GM19238 (cell line): Measurements from ENCODE around the gene NAA15.
"Not testable (repeated sequence)": the region's sequence is repeated elsewhere in the genome, so short reads cannot be mapped to it uniquely, and the experiment has no call there.

Experiments
- DNase-seq: peaks from one replicate; pipeline ENCODE4 v3.0.0; 2011; ENCODE audit warnings: low spot score; ENCODE audit not compliant: insufficient read length

The NAA15 gene

DNA sequence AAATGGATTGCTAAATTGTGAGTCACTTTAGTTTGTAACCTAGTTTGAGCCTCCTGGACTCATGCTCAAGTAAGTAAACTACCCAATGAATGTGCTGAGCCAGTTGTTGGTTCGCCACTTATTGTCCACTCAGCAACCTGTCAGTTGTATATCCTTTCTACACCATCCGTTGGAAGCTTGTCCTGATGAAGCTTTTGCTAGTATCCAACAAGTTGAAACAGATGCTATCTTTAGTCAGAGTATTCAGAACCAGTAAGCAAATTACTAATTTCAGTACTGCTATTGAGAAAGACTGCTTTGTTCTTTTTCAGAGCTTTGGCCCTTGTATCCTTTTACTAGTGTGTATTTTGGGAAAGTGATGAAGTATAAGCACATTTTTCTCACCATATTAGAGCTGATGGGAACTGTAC is 4.3 kb upstream of the NAA15 start:
- DNase-seq, result no peak

DNA sequence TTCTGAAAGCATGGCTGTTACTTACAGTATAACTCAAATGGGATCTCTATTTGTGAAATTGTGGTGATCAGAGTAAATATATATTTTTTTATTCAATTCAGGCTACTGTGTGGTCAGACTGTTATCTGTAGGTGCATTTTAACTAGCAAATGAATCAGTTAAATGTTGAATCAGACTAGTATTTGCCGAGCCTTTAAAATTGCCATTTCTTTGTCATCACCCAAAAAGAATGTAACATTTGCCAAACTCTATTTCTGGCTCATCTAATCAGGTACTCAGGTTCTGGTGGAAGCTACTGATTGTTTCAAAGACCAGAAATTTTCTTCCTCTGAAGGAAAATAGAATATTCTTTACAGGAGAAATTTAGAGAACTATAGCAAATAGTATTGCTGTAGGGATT is 1.8 kb upstream of the NAA15 start:
- no peak for DNase-seq

DNA sequence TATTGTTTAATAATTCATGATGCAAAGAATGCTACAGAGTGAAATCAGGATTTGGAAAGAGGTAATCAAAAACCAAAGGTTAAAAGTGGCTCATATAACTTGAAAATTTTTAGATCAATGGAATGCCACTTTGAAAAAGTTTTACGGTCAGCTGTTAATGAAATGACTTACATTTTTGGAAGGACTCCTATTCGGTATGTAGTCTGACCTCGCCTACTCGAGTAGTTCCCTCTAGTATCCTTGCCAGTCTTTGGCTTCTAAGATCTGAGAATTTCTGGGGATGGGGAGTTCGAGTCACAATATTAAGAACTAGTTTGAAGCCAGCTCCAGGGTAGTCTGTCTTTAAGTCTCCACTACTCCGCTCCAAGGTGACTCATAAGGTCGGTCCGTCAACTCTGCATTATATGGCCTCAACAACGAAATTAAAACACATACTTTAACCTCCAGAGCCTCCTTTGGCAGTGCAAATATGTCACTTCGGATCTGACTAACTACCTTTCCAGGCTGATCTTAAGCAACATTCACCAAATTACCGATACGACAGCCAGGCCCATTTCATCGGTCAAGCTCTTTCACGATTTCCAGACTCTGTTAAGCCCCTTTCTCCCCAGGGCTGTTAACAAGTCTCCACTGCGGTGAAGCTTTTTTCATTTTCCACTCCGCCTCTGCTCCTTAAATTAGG is 733 bp upstream of the NAA15 start:
- DNase-seq, result no peak

DNA sequence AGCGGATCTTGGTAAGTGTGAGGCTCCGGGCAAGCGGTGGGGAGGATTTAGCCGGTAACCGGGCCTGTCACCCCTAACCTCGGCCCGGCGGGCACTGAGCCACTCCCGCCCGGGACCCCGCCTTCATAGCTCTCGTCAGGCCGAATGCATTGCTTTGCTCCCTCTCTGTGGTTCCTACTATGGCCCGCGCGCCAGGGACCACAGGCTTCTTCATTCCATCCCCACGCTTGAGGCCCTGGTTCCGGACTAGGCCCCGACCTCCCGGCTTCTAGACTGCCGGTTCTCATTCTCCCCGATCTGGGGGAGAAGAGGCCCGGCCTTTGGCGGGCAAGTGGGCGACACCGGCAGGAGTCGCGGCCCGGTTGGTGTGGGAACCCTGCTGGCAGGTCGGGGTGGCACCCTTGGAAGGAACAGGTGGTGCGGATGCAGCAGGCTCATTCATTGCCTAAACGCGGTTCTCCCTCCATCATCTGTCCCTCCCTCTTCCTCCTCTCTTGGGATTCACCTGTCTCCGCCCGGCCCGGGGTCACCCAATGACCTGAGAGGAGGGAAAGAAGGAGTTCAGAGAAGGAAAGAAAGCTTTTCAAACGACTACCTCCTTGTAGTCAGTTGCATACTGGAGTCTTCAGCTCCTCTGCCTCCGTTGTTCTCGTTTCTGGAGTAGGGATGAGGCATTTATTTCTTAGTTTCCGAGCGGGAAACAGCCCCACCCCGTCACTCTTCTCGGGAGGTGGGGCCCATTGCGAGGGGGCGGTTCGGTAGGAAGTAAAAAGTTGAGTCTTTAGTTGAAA is 711 bp downstream of the NAA15 start, which contains the start of gene NDUFC1:
TSS of gene NDUFC1 (minus strand) at position 657 of the 791 bp plus-strand sequence. CDS start 6,679 bp downstream, outside the sequence.
- DNase-seq, result no peak

DNA sequence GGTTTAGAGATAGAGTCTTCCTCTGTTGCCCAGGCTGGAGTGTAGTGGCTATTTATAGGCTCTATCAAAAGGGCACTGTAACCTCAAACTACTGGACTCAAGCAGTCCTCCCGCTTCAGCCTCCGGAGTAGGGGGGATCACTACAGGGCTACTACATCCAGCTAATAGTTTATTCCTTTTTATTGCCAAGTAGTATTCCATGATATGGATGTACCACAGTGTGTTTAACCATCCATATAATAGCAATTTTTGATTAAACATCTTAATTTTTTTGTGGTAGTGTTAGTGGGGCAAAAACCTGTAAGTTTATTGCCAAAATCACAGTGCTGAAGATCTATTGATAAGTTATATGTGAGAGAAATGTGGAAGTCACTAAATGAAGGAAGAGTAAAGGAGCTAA is 3.6 kb downstream of the NAA15 start:
- no peak for DNase-seq

DNA sequence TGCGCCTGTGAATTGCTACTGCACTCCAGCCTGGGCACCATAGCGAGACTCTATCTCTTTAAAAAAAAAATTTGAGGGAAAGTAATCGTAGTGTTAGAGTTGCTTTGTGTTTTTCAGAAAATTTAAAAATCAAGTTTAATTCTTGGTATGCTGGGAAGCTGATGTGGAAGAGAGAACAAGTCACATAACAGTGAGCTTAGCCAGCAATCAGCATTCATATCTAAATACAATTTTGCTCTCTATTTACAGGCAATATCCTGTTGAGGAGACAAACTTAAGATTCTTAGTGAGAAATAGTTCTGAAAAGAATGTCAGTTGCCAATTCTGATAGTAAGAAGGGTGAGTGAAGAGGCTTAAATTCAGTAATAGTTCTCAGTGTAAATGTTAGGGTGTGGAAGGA is 10.6 kb downstream of the NAA15 start:
- no peak for DNase-seq

DNA sequence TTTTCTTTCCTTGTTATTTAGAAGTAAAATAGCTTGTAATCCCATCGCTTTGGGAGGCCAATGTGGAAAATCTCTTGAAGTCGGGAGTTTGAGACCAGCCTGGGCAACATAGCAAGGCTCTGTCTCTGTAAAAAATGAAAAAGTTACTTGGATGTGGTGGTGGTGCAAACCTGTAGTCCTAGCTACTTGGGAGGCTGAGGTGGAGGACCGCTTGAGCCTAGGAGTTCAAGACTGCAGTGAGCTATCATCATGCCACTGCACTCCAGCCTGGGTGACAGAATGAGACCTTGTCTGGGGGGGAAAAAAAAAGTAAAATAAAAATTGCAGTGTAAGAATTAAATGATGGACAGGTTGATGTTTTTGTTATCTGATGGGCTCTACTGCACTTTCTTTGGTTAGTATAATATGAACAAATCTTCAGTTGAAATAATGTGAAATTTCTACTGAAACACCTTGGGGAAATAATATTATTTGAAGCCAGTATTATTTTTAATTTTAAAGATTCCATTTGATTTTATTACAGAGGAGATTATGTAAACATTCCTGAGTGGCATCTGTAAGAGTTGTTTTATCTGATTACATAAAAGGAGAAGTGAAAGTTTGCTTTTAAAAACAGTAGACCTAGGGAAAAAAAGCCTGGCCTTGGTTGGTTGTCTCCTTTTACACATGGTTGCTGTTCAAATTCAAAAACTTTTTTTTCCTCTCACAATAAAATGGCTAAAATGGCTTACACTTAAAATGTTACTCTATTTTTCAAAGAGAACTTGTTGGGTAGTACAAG is 11.4 kb downstream of the NAA15 start:
- DNase-seq, result no peak

DNA sequence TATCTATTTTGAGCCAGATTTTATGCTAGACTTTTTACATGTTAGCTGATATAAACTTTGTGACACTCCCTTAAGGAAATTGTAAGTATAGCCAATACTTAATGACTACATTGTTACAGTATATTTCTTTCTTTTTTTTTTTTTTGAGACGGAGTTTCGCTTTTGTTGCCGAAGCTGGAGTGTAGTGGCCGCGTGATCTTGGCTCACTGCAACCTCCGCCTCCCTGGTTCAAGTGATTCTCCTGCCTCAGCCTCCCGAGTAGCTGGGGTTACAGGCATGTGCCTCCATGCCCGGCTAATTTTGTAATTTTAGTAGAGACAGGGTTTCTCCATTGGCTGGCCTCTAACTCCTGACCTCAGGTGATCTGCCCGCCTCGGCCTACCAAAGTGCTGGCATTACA is 12.1 kb downstream of the NAA15 start:
- DNase-seq, result not testable (repeated sequence)

DNA sequence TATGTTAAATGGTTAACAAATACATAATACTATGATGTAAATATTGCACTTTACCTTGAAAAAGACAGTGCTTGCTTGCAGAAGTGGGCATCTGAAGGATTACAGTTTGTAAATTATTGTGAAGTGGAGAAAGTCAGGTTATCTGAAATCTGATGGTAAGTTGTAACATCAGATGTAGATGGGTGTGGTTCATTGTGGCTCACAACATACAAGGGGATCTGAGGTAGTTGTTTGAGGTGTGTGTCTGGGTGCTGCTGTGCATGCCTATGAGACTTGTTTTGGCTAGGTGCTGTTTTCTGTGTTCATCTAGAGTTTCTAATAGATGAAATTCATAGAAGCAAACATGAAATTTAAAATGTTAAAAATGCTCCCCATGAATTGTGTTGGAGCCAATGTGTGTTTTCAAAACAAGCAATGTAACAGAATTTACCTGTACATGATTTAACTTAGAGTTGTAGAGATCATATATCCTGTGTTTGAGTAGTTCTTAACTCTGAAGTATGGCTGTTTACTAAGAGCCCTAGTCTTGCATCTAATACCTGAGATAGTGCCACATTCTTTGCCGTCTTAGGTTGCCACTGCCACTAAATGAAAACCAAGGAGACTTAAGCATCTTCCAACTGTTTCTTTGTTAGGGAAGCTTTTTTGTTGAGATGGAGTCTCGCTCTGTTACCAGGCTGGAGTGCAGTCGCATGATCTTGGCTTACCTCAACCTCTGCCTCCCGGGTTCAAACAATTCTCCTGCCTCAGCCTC is 12.9 kb downstream of the NAA15 start:
- no peak for DNase-seq

DNA sequence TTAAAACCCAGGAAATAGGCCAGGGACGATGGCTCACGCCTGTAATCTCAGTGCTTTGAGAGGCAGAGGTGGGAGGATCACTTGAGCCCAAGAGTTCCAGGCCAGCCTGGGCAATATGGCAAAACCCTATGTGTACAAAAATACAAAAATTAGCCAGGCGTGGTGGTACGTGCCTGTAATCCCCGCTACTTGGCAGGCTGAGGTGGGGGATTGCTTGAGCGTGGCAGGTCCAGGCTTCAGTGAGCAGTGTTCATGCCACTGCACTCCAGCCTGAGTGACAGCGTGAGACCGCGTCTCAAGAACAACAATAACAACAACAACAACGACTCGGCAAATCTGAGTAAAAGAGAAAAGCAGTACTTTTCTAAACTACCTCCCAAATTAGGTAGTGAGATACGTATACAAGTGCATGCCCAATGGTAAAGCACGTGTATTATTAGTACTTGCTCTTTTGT is 13.9 kb downstream of the NAA15 start:
- DNase-seq, result no peak

DNA sequence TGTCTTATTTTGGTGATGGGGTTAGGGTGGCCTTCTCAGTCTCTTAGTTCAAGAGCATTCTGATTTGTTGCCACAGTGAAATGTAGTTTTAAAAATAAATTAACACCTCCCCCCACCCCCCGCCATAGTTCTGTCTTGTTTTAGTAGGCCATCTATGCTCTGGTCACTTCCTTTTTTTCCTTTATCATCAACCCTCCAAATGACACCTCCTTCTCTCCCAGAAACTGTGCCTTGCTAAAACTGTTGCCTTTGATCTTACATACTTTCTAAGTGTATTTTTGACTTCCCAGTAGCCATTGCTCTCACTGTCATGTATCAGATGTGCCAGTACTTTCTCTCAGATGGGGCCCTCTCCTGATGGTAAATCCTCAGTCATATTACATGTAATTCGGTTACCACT is 15.4 kb downstream of the NAA15 start:
- DNase-seq, result no peak

DNA sequence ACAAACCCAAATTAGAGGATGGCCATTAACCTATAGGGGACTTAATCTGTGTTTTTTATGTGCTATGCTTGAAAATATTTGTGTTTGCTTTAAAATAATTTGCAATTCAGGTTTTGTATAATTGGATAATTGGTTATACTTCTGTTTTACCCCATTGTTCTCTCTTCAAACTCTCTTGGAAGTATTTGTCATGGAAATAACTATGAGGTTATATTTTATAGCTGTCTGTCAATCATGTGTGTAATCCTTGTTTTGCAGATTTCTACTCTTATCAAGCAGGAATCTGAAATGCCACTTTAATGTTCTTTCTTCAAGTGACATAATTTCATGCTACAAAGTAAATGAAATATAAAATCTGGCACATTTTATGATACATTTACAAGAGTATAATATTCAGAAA is 16.3 kb downstream of the NAA15 start:
- no peak for DNase-seq

DNA sequence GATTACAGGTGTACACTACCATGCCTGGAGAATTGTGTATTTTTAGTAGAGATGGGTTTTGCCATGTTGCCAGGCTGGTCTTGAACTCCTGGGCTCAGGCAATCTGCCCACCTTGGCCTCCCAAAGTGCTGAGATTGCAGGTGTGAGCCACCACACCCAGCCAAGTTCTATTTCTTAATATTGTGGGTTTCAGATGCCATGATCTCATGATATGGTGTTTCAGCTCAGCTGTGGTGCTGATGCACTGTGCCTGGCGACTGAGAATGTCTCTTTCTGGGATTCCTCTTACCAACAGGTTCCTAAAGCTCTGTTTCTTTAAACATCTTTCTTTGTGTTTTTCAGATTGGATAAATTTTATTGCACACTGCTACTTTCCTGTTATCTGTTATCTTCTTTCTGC is 18.3 kb downstream of the NAA15 start:
- DNase-seq, result no peak

DNA sequence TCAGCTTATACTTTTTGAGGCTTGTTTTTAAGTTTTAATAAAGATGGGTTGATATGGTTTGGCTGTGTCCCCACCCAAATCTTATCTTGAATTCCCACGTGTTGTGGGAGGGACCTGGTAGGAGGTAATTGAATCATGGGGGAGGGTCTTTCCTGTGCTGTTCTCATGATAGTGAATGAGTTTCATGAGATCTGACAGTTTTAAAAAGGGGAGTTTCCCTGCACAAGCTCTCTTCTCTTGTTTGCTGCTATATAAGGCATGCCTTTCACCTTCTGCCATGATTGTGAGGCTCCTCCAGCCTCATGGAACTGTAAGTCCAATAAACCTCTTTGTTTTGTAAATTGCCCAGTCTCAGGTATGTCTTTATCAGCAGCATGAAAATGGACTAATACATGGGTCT is 20.8 kb downstream of the NAA15 start:
- DNase-seq, result not testable (repeated sequence)

DNA sequence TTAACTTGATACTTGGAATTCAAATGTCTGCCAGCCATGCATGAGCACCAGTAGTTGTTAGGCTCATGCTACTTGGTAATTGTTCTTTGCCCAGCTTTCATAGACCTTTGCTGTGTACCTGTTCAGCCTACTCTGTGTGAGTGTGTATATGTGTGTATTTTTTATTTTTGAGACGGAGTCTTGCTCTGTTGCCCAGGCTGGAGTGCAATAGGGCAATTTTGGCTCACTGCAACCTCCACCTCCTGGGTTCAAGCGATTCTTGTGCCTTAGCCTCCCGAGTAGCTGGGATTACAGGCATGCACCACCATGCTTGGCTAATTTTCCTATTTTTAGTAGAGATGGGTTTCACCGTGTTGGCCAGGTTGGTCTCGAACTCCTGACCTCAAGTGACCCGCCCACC is 21.2 kb downstream of the NAA15 start:
- not testable (repeated sequence) for DNase-seq

DNA sequence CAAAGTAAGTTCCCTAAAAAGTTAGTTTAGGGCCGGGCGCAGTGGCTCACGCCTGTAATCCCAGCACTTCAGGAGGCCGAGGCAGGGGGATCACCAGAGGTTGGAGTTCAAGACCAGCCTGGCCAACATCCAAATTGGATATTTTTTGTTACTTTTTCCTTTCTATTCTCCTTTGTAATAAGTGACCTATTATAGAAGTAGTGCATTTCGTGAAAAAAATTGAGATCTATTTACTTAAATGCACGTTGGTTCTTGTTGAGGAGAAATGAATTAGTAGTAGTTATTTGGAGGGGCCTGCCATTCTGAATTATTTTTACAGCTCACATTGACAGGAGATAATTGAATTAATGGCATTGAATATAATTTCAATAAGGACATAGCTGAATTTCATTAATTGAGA is 23.3 kb downstream of the NAA15 start:
- DNase-seq, result no peak

DNA sequence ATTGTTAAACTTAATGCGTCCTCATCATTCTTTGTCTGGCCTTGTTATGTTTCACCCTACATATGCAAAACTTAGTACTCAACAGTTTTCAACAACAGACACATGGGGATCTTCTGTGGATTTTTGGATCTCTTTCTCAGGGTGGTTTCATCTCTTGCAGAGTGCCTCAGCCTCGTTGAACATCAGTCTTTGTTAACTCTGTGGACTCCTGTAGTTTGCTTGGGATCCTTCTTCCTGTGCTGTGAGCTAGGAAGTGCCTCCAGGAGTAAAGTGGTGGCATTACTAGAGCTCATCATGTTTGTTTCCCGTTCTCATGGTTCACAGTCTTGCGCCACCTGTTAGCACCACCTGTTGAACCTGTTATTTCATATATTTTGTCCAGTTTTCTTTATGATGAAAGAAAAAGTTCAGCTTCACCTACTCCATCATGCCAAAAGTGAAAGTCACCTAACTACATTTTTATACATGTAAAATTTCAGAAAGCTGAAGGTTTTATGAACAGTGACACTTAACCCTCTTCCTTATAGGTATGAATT is 28.4 kb downstream of the NAA15 start:
- DNase-seq, result no peak

DNA sequence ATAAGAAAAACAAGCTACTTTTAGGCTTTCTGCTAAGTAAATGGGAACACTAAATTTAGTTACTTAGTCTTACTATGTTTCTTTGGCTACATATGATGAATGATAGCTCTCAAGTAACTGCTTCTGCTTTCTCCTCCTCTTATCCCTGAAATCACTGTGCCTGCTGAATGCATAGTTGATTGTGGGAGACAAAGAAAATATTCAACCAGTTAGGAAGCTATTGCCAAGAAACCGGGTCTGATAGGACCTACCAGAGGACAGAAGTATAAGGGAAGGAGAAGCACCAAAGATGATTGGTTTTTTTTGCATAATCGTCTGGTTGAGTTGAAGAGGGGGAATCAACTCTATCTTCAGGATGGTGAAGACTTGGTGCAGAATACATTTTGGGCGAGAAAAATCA is 29.0 kb downstream of the NAA15 start:
- no peak for DNase-seq

DNA sequence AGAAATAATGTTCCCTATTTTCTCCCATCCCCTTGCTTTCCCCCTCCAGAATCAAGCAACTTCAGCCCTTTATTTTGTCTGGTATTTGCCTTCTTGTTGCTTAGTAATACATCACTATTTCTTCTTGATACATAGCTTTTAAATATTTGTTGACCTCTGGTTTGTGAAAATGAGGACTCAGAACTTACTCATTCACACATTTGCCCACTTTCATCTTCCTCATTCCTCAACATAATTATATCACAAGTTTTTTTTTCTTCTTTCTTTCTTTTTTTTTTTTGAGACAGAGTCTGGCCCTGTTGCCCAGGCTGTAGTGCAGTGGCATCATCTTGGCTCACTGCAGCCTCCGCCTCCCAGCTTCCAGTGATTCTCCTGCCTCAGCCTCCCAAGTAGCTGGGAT is 29.9 kb downstream of the NAA15 start:
- DNase-seq, result no peak

DNA sequence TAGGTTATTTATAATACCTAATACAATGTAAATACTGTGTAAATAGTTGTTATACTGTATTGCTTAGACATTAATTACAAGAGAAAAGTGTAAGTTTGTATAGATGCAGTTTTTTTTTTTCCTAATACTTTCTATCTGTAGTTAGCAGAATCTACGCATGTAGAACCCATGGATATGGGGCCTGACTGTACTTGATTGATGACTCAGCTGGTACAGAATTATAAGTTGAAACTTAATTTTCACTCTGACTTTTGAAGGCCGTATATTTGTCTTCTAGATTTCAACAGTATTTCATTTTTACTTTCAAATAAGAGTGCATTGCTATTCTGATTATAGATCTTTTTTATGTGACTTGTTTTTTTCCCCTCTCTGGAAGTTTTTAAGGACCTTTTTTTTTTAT is 31.7 kb downstream of the NAA15 start:
- no peak for DNase-seq

DNA sequence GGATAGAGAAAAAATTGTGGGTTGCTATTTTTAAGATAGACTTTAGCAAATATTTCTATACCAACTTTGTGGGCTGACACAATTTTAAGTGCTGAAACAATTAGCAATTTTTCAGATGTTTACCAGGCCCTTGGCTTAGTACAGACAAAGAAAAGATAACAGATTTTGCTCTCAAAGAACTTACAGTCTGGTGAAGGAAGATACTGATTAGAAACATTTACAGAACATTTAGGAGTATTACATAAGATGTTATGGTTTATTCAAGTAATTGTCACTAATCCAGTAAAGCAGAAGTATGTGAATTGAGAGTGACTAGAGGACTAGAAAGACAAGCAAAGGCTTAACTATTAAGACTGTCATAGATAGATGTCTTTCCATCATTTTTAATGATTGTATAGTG is 36.3 kb downstream of the NAA15 start:
- no peak for DNase-seq
